T-helper 1 cell treated with Interleukin-12 subunit alpha and Interleukin-12 subunit beta and Interleukin-4 antibody, amounts not matched to agents 30 ng/mL and 1 ng/mL, for 36 hours (primary cell): ENCODE measurements around the gene GNAT1. TPM values are rescaled to one million over a fixed set of nuclear protein-coding genes. Genes with fewer than 3 reads are reported as not detected.
"Not testable (repeated sequence)": the region's sequence is repeated elsewhere in the genome, so short reads cannot be mapped to it uniquely, and the experiment has no call there.

ENCODE experiments used
- intact Hi-C: fragments of 100-400 bp; cut with micrococcal nuclease; formaldehyde crosslinking; loops from one replicate; pipeline ENCODE4 v1.15.1; 2024
- total RNA-seq: library from RNA; stranded (reverse); gene quantifications from 2 replicates; pipeline ENCODE4 v1.2.3, GENCODE V29; 2022

The GNAT1 gene
- total RNA-seq, 1 donor from 2014 or later, result not detected

DNA sequence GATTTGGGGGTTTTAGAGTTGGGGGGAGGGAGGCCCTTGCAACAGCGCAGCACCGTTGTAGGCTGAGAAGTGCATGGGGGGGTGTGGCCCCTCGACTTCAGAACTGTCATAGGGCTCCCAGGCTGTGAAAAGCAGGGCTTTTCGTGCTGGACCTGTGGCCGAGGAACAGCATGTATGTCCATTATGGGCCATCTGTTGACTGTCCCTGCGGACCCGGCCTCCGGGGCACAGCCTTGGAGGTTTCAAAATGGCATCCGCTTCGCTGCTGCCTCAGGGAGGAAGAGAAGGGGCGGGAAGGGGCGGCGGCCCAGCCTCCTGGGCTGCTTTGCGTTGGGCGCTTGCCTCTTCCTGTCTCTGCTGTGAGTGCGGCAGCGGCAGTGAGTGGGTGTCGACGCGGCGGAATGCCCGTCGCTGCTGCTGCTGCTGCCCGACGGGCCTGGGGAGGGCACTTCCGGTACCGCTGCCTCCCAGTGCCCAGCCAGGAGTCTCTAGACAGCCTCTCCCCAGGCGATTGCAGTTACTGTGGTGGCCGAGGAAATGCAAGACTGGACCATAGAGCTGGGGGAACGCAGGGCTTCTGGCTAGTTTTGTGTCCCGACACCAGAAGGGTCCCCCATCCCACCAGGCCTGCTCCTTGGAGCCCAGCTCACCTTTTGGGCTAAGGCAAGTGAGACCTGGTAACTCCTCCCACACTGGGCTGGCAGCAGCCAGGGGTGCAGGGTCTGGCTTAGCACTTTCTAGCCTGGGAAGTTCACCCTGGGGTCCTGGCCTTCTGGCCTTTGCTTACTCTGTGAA, 46.5 kb downstream of the GNAT1 start:
- intact Hi-C loops, result loop anchor here (1.0 to 10.0 kb wide), 9 partner anchors 22 to 1434 kb away; partner anchors contain the start of genes CISH, GMPPB, IMPDH2 and INKA1

DNA sequence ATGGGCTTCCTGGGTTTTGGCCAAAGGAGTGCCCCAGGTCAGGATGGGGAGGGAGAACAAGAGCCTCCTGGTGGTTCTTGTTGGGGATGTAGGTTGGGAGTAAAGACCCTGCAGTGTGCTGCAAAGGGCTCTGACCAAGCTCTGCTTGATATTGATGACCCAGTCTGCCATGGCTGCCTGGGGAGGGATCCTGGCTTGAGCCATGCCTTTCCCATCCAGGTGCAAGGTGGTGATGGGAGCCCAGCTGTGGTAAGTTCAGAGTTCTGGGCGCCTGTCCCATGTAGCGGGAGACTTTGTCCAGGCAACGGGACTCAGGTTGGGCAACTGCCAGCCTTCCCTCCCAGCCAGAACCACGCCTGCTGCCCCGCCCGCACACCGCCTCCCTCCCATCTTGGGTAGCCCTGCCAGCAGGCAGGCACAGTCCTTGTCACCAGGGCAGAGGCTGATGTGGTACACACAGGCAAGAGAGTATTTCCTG, 47.2 kb downstream of the GNAT1 start:
- intact Hi-C loops, result loop anchor here (1.0 to 10.0 kb wide), 7 partner anchors 22 to 1434 kb away; partner anchors contain the start of genes GMPPB, IMPDH2, INKA1 and MANF

DNA sequence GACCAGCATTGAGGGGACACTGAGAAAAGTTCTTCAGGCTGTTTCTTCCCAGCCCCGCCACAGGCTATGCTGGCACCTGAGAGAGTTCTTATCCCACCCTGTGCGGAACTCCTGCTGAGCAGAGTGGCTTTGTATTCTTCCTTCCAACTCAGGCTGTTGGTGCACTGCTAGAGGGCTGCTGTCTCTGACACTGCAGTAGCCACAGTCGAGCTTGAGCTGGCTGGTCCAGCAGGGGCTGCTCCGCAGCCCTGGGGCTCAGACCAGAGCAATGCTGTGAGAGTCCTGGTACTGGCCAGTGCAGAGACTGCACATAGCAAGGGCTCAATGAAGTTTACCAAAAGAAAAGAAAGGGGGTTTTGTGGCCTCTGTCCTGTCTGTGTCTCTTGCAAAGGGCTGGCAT, 48.2 kb downstream of the GNAT1 start:
- intact Hi-C loops, result loop anchor here (5.0 to 10.0 kb wide), 6 partner anchors 118 to 1433 kb away; partner anchors contain the start of genes GMPPB, IMPDH2, INKA1 and MANF

DNA sequence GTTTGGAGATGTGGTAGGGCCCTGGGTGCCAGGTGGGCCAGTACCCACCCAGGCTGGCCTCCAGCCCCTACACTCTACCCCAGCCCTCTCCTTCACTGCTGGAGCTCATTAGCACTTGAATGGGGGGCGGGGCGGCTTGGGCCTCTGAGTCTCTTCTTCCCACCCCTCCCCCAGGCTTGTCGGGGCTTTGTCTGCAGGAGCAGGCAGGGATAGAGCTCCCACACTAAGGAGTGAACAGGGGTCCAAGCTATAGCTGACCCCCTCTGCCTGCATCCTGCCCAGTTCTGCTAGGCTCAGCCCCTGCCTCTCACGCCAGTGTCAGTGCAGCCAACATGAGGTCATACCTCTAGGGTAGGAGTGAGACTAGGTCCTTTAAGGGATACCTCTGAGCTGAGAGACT, 49.8 kb downstream of the GNAT1 start:
- intact Hi-C loops, result no loop called here

DNA sequence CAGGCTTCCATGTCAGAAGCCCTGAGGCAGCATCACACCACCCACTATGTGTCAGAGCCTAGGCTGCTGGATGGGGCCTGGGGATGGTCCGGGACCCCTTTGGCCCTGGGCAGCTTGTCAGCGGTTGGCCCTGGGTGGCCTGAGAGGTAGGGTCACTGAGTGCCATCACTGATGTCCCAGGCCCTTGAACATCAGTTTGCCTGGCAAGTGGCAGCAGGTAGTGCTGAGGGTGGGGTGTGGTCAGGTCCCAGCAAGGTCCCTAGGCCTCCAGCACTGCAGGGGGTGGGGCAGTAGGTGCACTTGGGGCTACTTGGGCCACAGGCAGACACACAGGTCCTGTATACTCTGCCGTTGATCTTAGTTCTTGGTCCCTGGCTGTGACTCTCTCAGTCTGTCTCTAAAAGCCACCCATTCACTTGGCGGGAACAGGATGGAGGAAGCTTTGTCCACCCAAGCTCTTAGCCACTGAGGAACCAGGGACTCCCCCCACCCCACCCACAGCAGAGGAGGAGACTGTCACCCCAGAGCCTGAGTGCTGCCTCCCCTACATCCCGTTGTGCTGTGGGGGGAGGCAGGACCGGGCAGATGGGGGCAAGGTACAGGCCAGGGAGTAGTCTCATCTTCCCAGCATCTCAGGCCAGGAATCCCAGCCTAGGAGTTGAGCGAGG, 50.4 kb downstream of the GNAT1 start:
- intact Hi-C loops, result no loop called here

DNA sequence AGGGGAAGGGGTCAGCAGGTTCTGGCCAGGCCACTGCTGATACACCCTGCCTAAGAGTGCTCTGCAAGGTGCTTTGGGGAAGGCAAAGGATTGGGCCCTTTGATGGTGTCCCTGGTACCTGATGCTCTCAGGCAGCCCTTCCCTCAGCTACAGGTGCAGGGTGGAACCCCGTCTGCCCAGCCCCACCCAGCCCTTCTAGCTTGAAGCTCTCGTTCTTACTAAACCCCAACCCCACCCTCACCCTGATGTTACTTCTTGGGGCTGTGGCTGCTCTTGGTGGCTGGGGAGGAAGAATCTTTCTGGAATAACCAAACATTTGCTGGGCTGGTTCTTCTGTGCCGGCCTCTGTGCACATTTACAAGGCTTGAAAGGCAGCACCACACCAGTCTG, 51.0 kb downstream of the GNAT1 start:
- intact Hi-C loops, result no loop called here

DNA sequence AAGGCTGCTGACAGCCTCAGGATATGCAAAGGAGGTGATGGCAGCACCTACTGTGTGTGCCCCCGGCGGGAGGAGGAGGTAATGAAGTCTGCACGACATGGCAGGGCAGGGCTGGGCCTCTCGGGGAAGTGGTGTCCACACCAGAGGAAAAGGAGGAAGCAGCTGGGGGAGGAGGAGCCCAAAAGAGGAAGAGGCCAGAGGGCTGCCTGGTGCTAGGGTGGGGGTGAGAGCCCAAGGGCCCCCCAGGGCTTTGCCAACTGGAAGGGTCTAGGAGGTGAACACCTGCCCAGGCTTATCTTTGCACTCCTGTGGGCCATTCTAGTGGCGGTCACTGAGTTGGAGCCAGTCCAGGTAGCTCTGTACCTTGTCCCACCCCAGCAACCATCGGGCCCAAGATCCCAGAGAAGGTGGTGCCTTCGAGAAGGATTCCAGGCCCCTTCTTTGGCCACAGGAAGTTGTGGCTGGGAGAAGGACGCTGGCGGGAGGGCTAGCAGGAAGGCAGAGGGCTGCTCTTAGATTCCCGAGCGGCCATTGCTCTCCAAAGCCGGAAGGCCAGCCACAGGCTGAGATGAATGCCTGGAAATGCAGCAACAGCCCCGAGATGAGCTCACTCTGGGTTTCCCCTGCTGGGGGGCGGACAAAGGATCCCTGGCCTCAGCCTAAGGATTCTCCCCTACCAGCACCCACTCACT, 51.6 kb downstream of the GNAT1 start:
- intact Hi-C loops, result no loop called here

DNA sequence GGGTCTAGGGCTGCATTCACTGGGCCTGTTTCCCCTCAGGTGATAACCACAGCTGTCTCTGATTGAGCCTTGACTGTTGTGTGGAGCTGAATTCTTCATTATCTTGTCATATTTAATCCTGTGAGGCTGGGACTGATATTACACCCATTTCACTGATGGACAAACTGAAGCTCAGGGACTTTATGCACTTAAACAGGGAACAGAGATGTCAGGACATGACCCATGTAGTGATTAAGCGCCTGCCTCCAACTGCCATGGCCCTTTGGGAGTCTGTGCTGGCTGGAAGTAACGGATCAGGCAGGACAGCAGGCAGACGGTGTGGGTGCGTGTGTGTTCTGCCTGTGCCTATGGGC, 52.1 kb downstream of the GNAT1 start:
- intact Hi-C loops, result no loop called here

DNA sequence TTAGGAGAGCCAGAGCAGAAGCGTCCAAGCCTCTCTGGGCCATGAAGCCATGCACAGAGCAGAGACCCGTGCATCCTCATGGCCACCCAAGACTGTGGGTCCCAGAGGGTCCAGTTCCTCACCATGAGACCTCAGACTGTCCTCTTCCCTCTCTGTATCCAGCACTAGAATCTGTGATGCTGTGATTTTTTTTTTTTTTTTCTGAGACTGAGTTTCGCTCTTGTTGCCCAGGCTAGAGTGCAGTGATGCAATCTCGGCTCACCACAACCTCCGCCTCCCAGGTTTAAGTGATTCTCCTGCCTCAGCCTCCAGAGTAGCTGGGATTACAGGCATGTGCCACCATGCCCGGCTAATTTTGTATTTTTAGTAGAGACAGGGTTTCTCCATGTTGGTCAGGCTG, 53.4 kb downstream of the GNAT1 start:
- intact Hi-C loops, result not testable (repeated sequence)

DNA sequence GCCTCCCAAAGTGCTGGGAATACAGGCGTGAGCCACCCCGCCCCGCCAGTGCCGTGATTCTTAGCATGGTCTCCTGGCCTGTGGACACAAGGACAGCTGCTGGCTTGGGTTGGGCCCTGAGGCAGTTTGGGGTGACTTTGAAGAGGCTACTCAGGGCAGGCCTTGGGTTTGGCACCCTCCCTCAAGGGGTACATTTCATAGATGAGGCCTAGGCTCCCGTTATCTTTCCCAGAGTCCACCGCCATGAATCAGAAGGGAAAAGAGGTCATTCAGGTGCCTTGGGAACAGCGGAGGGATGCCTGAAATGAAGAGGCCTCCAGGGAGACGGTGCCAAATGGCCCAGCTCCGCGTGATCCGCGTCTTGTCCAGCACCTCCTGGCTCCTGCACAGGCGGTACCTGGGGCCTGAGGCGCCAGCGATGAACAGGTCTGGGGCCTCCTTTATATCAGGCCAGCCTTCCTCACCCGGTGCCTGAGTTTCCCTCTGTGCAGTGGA, 53.9 kb downstream of the GNAT1 start:
- intact Hi-C loops, result no loop called here

DNA sequence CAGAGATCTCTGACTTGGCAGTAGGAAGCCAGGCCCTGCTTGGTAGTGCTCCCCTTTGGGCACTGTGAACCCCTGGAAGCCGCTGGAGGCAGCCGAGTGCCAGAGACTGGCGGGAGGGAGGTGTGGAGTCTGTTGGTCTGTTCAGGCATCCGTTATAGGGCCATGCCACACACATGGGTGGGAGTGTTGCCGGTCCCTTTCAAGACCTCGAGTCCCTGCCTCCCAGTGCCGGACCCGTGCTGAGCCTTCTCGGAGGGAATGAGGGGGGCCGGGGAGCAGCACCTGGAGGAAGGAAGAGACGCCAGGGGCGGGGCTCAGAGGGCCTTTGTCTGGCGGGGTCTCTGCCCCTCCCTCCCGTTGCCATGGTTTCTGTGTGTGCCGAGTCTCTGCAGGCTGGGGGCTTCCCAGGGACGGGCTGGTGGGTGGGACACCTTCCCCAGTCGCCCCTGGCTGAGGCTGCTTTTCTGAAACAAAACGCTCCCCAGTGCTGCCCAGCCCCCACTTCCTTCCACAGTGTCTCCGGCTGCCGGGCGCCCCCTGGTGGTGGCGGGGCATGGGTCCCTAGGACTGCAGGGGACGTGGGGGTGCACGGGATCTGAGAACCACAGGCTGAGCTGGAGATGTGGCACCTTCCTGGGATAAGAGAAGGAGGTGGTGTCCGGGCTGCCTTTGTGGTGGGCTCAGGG, 54.6 kb downstream of the GNAT1 start:
- intact Hi-C loops, result loop anchor here (1.0 kb wide), 8 partner anchors 11 to 125 kb away; partner anchors contain the start of genes HYAL3, IFRD2 and NAA80

DNA sequence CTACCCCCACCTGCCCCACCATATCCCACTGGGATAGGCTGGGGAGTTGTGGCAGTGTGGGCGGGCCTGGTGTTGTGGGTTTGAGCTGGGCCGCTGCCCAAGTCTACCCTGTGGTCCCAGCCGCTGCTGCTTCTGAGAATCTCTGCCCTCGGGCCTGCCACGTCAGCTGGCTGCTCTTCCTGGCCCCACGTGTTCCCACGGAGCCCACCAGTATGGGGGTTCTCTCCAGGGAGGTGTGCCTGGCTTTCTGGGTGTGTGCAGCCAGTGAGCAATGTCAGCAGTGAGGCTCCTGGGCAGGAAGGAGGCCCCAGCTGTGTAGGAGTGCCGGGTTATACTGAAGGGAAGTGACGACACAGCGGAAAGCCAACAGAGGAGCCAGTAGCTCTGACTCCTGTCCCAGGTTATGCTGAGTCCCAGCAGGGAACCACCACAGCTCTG, 55.1 kb downstream of the GNAT1 start:
- intact Hi-C loops, result loop anchor here (1.0 kb wide), 8 partner anchors 11 to 125 kb away; partner anchors contain the start of genes HYAL3, IFRD2 and NAA80

Other genes with a start within 250 kb of the GNAT1 start
- gene RBM5, start 102.7 kb upstream of the GNAT1 start, total RNA-seq, result 214 and 218 TPM in 2 replicates
- gene SEMA3F, start 36.3 kb upstream of the GNAT1 start, total RNA-seq, result 0.22 TPM in 1 of 2 replicates, not detected in the other
- not detected in 2 replicates for gene SLC38A3, start 13.7 kb downstream of the GNAT1 start, total RNA-seq
- gene GNAI2, start 44.6 kb downstream of the GNAT1 start, total RNA-seq, result 451 and 460 TPM in 2 replicates
- gene SEMA3B, start 77.5 kb downstream of the GNAT1 start, total RNA-seq, result 1.2 TPM in 2 replicates
- not detected in 2 replicates for gene LSMEM2, start 87.5 kb downstream of the GNAT1 start, total RNA-seq
- 84.6 and 91.1 TPM in 2 replicates for gene IFRD2, start 100.8 kb downstream of the GNAT1 start, total RNA-seq
- gene HYAL3, start 107.8 kb downstream of the GNAT1 start, total RNA-seq, result 12.5 and 15.6 TPM in 2 replicates
- 28.3 and 30.8 TPM in 2 replicates for gene NAA80, start 107.8 kb downstream of the GNAT1 start, total RNA-seq
- gene HYAL1, start 112.0 kb downstream of the GNAT1 start, total RNA-seq, result 0.29 and 0.32 TPM in 2 replicates
- gene HYAL2, start 131.1 kb downstream of the GNAT1 start, total RNA-seq, result 6.5 and 7.9 TPM in 2 replicates
- 23.1 and 25.7 TPM in 2 replicates for gene TUSC2, start 136.6 kb downstream of the GNAT1 start, total RNA-seq
- 70.3 and 70.4 TPM in 2 replicates for gene RASSF1, start 149.2 kb downstream of the GNAT1 start, total RNA-seq
- 1.2 and 1.6 TPM in 2 replicates for gene ZMYND10, start 154.1 kb downstream of the GNAT1 start, total RNA-seq
- gene NPRL2, start 159.2 kb downstream of the GNAT1 start, total RNA-seq, result 42.3 and 51.8 TPM in 2 replicates
- gene CYB561D2, start 159.3 kb downstream of the GNAT1 start, total RNA-seq, result 44.4 and 45.6 TPM in 2 replicates
- 23.1 and 23.3 TPM in 2 replicates for gene TMEM115, start 167.9 kb downstream of the GNAT1 start, total RNA-seq